ENCODE data around the gene CACNB2.

The CACNB2 gene

DNA sequence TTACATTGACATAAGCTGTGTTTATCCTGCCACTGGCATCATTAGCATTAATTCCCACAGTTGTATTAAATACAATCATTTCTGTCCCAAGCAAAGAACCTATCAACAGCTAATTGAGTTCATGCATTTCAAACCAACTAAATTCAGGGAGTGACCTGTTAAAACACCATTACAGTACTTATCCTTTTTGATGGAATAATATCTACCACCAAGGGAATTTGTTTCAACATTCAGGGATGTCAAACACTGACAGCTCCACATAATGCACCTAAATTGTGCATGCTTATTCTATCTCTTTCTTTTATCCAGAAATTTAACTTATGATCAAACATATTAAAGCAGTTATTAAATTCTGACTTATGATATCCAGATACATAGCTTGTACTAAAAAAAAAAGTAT is 374.3 kb downstream of the CACNB2 start:
- DNase-seq (ENCODE audit: low read depth): no peak

- DNase-seq (ENCODE audit: low read depth): no peak
These were observed 376.6 kb downstream of the CACNB2 start for GRCh38 chr10:18516851-18517250.

DNA sequence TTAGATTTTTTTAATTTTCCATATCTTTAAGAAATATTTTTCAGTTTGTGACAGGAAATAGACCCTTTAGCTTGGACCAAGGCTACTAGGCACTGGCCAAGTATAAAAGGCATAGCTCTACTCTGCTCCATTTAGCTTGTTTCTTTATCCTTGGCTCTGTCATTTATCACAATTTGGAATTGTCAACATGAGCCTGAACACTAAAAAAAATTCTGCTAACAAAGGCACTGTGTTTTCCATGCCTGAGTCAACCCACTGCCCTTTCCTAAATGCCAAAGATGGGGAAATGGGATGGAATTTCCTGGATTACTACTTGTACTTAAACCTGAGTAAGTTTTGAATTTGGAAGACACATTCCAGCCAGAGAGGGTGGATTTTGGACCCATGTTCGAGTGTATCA is 382.8 kb downstream of the CACNB2 start:
- DNase-seq (ENCODE audit: low read depth): no peak

- DNase-seq (ENCODE audit: low read depth): no peak
These were observed 383.6 kb downstream of the CACNB2 start for GRCh38 chr10:18523858-18524257.

DNA sequence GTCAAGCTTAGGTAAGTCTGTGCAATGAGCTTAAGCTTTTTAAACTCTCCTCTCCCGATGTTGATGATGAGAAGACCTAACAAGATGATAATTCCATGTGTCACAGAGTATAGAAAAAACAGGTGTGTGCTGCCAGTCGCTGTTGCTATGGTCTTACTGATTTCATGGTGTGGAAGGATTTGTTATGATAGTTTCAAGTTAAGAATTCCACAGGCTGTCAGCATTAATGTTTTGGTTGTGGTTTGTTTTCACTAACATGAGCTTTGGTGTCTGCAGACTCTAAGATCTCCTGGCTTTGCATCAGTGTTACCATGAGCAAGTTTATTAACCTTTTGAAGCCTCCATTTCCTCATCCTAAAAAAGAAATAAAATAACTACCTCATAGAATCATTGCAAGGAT is 387.5 kb downstream of the CACNB2 start:
- no peak for DNase-seq (ENCODE audit: low read depth)

DNA sequence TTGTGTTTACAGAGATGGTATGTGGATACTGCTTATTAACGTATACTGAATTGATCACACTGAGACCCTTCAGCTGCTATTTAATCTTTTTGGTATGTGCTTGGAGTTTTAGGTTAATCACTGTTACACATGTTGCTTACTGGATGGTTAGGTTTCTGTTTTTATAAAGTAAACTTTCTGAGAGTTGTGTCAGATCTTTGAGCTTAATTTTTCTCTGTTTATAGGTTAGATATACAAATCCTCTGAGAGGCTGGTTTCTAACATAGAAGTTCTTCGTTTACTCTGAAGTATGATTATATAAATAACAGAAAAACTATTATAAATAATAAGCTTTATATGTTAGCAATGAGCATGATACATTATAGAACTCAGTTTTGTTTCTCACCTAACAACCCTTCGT is 388.1 kb downstream of the CACNB2 start:
- no peak for DNase-seq (ENCODE audit: low read depth)

DNA sequence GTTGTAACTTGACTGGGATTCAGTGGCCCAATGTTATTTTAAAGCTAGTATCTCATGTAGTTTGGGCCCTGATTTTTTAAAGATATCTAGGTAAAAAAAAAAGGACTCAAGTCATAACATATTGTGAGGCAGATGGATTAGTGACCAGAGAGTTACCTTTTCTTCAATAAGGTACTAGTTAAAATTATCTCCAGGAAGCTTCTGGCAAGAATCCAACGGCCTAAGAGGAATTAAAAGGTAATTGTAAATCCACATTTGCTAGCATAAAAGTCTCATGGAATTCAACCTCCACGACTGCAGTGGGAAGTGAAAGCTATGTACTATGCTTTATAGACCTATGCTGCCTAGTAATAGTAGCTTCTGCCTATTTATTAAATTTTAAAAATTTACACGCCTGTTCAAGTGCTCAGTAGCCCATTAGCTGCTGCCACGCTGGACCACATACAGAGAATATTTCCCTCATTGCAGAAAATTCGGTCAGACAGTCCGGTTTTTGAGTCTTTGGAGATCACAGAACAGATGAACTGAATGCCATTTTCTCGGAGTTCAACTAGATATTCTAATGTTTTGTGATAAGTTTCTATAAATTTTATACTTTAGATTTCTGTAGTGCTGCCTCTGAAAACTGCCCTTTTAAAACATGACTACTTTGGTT is 392.8 kb downstream of the CACNB2 start:
- DNase-seq (ENCODE audit: low read depth): no peak

DNA sequence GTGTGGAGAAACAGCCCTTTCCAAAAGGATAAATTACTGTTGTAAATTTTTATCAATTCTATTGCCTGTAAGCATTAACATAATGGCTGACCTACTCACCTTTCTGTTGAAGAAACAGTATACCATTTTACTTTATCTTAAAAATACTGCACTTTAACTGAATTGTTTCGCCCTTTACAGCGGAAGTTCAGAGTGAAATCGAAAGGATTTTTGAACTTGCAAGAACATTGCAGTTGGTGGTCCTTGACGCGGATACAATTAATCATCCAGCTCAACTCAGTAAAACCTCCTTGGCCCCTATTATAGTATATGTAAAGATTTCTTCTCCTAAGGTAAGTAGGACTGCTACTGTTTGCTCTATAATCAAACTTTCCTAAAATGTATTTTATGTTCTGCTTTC is 393.7 kb downstream of the CACNB2 start:
- no peak for DNase-seq (ENCODE audit: low read depth)

DNA sequence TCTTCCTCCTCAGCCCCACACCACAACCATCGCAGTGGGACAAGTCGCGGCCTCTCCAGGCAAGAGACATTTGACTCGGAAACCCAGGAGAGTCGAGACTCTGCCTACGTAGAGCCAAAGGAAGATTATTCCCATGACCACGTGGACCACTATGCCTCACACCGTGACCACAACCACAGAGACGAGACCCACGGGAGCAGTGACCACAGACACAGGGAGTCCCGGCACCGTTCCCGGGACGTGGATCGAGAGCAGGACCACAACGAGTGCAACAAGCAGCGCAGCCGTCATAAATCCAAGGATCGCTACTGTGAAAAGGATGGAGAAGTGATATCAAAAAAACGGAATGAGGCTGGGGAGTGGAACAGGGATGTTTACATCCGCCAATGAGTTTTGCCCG is 399.1 kb downstream of the CACNB2 start:
- no peak for DNase-seq (ENCODE audit: low read depth)

- DNase-seq (ENCODE audit: low read depth): no peak
These were observed 400.0 kb downstream of the CACNB2 start for GRCh38 chr10:18540195-18540594.

DNA sequence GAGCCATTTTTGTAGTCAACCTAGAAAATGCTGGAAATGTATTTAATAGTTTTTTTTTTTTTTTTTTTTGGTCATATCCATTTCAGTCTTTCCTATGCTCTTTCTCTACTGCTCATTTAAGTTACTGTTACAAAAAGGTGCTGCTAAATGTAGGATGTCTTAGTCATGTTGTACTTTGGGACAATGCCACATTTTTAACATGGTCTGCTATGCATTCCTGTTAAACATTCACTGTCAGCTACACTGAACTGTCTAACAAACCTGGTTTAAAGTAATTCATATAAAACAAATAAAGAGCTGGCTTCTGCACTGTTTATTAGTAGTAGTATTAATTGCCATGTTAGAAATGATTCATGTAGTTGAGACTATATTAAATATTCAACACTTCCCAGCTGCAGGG is 402.6 kb downstream of the CACNB2 start:
- no peak for DNase-seq (ENCODE audit: low read depth)

DNA sequence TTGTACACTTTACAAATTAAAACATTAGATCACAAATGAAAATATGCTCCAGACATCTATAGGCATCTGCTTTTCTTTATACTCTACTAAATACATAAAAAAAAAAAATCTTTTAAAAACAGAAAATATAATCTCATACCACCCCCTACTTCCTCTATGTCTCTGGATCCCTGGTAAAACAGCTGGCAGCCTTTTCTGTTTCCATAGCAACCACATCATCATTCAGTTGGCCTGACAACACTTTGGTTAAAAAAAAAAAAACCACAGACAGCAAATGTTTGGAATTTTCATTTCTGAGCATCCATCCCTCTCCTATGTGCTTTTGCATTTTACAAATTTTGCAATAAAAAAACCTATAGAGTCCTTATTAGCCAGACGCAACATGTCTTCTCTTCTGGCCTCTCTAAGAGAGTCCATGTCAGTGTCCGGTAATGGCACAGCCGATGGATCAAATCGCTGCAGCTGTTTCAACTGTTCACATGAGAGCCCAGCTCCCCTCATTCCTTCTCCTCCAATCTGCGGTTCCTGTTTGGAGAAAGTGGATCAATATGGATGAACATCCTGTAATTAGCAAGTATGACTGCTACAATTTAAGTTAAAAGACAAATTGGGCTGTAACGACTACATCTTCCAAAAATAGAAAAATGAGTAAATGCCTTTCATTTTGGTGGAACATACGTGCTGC is 405.5 kb downstream of the CACNB2 start:
- DNase-seq (ENCODE audit: low read depth): no peak

DNA sequence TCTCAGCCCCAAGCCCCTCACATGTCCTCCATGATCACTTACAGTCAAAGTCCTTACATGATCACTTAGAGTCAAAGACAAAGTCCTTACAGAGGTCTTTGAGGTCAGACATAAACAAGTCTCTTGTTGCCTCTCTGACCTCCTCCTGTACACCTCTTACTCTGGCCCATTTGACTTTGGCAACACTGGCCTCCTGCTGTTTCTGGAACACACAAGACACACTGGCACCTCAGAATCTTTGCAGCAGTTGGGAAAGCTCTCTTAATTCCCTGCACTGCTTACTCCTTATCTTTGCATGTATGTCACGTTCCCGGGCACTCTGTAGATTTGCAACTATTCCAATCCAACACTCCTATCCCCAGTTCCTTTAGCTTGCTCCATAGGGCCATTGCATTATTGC is 408.9 kb downstream of the CACNB2 start:
- no peak for DNase-seq (ENCODE audit: low read depth)

GRCh38 chr10:18551473-18551872 is 411.2 kb downstream of the CACNB2 start:
- DNase-seq (ENCODE audit: low read depth): no peak

DNA sequence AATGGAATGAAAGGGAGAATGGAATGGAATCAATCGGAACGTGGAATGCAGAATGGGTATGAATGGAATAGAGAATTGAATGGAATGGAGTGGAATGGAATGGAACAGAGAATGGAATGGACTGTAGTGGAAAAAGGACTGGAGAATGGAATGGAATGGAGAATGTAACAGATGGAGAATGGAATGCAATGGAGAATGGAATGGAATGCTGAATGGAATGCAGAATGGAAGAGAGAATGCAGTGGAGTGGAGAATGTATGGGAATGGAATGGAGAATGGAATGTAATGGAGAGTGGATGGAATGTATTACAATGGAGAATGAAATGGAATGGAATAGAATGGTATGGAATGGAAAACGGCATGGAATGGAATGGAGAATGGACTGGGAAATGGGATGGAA is 414.3 kb downstream of the CACNB2 start:
- no peak for DNase-seq (ENCODE audit: low read depth)

GRCh38 chr10:18556522-18557147 is 416.4 kb downstream of the CACNB2 start:
- no peak for DNase-seq (ENCODE audit: low read depth)

- DNase-seq (ENCODE audit: low read depth): no peak
These were observed 417.7 kb downstream of the CACNB2 start for GRCh38 chr10:18557960-18558359.

- no peak for DNase-seq (ENCODE audit: low read depth)
These were observed 421.8 kb downstream of the CACNB2 start for GRCh38 chr10:18561861-18562551.

DNA sequence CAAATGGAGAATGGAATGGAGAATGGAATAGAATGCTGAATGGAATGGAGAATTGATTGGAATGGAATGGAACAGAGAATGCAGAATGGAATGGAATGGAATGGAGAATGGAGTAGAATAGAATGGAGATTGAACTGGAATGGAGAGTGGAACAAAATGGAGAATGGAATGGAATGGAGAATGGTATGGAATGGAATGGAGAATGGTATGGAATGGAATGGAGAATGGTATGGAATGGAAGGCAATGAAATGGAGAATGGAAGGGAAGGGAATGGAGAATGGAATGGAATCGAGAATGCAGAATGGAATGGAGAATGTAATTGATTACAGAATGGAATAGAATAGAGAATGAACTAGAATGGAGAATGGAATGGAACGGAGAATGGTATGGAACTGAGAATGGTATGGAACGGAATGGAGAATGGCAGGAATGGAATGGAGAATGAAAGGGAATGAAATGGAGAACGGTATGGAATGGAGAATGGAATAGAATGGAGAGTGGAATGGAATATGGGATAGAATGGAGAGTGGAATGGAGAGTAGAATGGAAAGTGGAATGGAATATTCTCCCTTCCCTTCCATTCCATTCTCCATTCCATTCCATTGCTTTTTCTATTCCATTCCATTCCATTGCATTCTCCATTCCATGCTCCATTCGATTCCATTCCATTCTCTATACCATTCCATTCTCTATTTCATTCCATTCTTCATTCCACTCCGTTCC is 422.9 kb downstream of the CACNB2 start:
- DNase-seq (ENCODE audit: low read depth): no peak

- DNase-seq (ENCODE audit: low read depth): no peak
These were observed 424.8 kb downstream of the CACNB2 start for GRCh38 chr10:18565006-18565405.

DNA sequence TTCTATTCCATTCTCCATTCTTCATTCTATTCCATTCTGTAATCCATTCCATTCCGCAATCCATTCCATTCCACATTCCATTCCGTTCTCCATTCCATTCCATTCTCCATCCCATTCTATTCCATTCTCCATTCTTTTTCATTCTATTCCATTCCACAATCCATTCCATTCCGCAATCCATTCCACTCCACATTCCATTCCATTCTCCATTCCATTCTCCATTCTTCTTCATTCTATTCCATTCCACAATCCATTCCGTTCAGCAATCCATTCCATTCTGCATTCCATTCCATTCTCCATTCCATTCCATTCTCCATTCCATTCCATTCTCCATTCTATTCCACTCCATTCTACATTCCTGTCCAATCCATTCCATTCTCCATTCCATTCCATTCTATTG is 426.0 kb downstream of the CACNB2 start:
- no peak for DNase-seq (ENCODE audit: low read depth)

DNA sequence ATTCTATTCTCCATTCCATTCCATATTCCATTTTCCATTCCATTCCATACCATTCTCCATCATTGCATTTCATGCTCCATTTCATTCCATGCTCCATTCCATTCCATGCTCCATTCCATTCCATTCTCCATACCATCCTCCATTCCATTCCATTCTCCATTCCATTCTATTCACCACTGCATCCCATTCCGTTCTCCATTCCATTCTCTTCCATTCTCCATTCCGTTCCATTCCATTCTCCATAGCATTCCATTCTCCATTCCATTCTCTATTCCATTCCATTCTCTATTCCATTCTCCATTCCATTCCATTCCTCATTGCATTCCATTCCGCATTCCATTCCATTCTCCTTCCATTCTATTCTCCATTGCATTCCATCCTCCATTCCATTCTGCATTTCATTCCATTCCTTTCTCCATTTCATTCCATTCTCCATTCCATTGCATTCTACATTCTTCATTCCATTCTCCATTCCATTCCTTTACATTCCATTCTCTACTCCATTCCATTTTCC is 427.2 kb downstream of the CACNB2 start:
- DNase-seq (ENCODE audit: low read depth): no peak
